SU-DHL-6 (cell line): Measurements from ENCODE around the gene GCNT2.
"Not testable (repeated sequence)": the region's sequence is repeated elsewhere in the genome, so short reads cannot be mapped to it uniquely, and the experiment has no call there.

Experiments
- H2AFZ ChIP-seq: fragments of 200-600 bp; sonication (generic); 2 replicates; pipeline ENCODE4 v1.6.1; 2014; ENCODE audit warnings: low read depth, mild to moderate bottlenecking, moderate library complexity, mixed read lengths, antibody characterized with exemption, low read length; ENCODE audit not compliant: severe bottlenecking
- H3F3A ChIP-seq: fragments of 200-600 bp; shearing (Covaris generic); 2 replicates; pipeline ENCODE4 v1.6.0; 2016; ENCODE audit warnings: antibody characterized with exemption, mild to moderate bottlenecking; ENCODE audit not compliant: insufficient read depth
- H3K27ac ChIP-seq: fragments of 200-600 bp; sonication (generic); 2 replicates; pipeline ENCODE4 v1.5.1; 2016; ENCODE audit warnings: low read depth, mild to moderate bottlenecking, low read length, moderate library complexity, mixed read lengths
- H3K27me3 ChIP-seq: fragments of 200-600 bp; sonication (generic), shearing (Covaris generic); 2 replicates; pipeline ENCODE4 v1.6.0; 2014; ENCODE audit warnings: mild to moderate bottlenecking, low read length
- H3K36me3 ChIP-seq: fragments of 200-600 bp; sonication (generic); 2 replicates; pipeline ENCODE4 v1.6.1; 2014; ENCODE audit warnings: mild to moderate bottlenecking, low read length, mixed read lengths
- H3K4me2 ChIP-seq: fragments of 300-600, 200-600 bp; shearing (Covaris generic), sonication (generic); 2 replicates; pipeline ENCODE4 v1.6.0; 2014; ENCODE audit warnings: low read length, low read depth, mild to moderate bottlenecking; ENCODE audit not compliant: poor library complexity, severe bottlenecking
- H3K4me3 ChIP-seq: fragments of 200-600 bp; sonication (generic); 2 replicates; pipeline ENCODE4 v1.5.1; 2014; ENCODE audit warnings: antibody characterized with exemption, low read length, mild to moderate bottlenecking, mixed read lengths; ENCODE audit not compliant: insufficient read depth, poor library complexity, severe bottlenecking
- H3K79me2 ChIP-seq: fragments of 200-600 bp; sonication (generic); 2 replicates; pipeline ENCODE4 v1.6.1; 2014; ENCODE audit warnings: mild to moderate bottlenecking, low read length, moderate library complexity; ENCODE audit not compliant: insufficient read depth
- H3K9ac ChIP-seq: fragments of 200-600 bp; sonication (generic); 2 replicates; pipeline ENCODE4 v1.7.0; 2014; ENCODE audit warnings: mild to moderate bottlenecking, low read length
- H3K9me2 ChIP-seq: fragments of 200-600 bp; sonication (generic); replicated peaks from 2 replicates; pipeline ENCODE4 v1.6.1; 2014; ENCODE audit warnings: low read length; ENCODE audit not compliant: insufficient read depth
- H3K9me3 ChIP-seq: fragments of 200-600 bp; sonication (generic); 2 replicates; pipeline ENCODE4 v1.6.1; 2014; ENCODE audit warnings: low read length, mixed read lengths; ENCODE audit not compliant: insufficient read depth
- H4K20me1 ChIP-seq: fragments of 200-600 bp; sonication (generic); 2 replicates; pipeline ENCODE4 v1.6.1; 2014; ENCODE audit warnings: low read depth, mild to moderate bottlenecking, antibody characterized with exemption, low read length, moderate library complexity, mixed read lengths
- EZH2phosphoT487 ChIP-seq: fragments of 200-600 bp; sonication (generic), shearing (Covaris generic); conservative IDR thresholded peaks from 2 replicates; pipeline ENCODE4 v1.6.1; 2018; ENCODE audit warnings: mild to moderate bottlenecking, antibody characterized with exemption, low read length, moderate library complexity, mixed read lengths
- TF ChIP-seq, protein P1 (sequence below): fragments of 200-600 bp; sonication (generic); IDR thresholded peaks from one replicate; pipeline ENCODE4 v1.5.1; 2017; ENCODE audit warnings: antibody characterized with exemption, mild to moderate bottlenecking, low read length, moderate library complexity; ENCODE audit not compliant: insufficient read depth, poor library complexity, severe bottlenecking

GCNT2 gene

DNA sequence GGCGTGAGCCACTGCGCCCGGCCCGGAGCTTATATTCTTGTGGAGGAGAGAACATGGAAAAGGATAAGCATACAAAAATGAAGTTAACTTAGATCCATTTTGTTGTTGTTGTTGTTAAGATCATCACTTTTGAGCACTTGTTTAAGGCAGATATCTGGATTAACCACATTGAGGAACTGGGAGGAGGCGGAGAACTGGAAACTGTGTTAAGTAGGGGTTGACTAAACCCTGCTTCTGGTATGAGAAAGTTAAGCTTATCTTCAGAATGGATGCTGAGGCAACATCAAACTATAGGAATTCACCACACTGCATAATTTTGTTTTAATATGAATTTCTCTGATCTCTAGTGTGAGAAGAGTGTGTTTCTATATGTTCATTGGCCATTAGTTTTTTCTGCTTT, 57.6 kb downstream of the GCNT2 start:
- Histone ChIP-seq H3K9me2 (no peaks in the 10 kb centered on the region), H3K27ac (no peak overlapping the region), H3K79me2 (peaks cover 5% of the 10 kb centered on the region; the same call in 1 of the 2 replicates), H3K9me3 (no peaks in the 10 kb centered on the region), H3K9ac (no peak overlapping the region), H3K36me3 (no peaks in the 10 kb centered on the region), H2AFZ (no peak overlapping the region), H3F3A (no peaks in the 10 kb centered on the region), H4K20me1 (no peaks in the 10 kb centered on the region), H3K4me3 (no peak overlapping the region), H3K27me3 (no peaks in the 10 kb centered on the region), H3K4me2 (no peak overlapping the region)
- TF ChIP-seq, protein P1, sequence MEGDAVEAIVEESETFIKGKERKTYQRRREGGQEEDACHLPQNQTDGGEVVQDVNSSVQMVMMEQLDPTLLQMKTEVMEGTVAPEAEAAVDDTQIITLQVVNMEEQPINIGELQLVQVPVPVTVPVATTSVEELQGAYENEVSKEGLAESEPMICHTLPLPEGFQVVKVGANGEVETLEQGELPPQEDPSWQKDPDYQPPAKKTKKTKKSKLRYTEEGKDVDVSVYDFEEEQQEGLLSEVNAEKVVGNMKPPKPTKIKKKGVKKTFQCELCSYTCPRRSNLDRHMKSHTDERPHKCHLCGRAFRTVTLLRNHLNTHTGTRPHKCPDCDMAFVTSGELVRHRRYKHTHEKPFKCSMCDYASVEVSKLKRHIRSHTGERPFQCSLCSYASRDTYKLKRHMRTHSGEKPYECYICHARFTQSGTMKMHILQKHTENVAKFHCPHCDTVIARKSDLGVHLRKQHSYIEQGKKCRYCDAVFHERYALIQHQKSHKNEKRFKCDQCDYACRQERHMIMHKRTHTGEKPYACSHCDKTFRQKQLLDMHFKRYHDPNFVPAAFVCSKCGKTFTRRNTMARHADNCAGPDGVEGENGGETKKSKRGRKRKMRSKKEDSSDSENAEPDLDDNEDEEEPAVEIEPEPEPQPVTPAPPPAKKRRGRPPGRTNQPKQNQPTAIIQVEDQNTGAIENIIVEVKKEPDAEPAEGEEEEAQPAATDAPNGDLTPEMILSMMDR = no peak
- TF ChIP-seq EZH2phosphoT487 = no peak

DNA sequence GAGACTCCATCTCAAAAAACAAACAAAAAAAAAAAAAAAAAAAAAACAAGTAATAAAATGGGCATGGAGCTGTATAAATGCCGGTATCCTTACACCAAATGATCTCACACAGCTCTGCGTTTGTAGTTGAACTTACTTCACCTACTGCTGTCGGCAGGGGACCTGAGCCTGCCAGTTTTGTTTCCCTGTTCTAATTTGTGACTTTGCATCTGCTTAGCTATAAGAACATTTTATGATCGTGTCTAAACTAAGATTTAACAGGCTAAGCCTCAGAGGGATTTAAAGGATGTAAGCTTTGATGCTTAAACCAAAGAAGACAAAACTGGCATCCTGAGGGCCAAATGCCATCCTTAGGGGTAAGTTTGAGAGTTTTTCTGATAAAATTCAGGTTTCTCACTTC, 58.7 kb downstream of the GCNT2 start:
- no peak overlapping the region for H2AFZ ChIP-seq
- peaks cover 5% of the 10 kb centered on the region; the same call in 1 of the 2 replicates for H3K79me2 ChIP-seq
- no peaks in the 10 kb centered on the region for H3K9me2 ChIP-seq
- TF ChIP-seq EZH2phosphoT487 = no peak
- TF ChIP-seq, protein P1 = no peak
- H3K4me3 ChIP-seq = no peak overlapping the region
- H3K36me3 ChIP-seq = no peaks in the 10 kb centered on the region
- H3K9me3 ChIP-seq = no peaks in the 10 kb centered on the region
- no peak overlapping the region for H3K4me2 ChIP-seq
- H4K20me1 ChIP-seq = no peaks in the 10 kb centered on the region
- H3K9ac ChIP-seq = no peak overlapping the region
- H3F3A ChIP-seq = no peaks in the 10 kb centered on the region
- H3K27me3 ChIP-seq = no peaks in the 10 kb centered on the region
- H3K27ac ChIP-seq = no peak overlapping the region

DNA sequence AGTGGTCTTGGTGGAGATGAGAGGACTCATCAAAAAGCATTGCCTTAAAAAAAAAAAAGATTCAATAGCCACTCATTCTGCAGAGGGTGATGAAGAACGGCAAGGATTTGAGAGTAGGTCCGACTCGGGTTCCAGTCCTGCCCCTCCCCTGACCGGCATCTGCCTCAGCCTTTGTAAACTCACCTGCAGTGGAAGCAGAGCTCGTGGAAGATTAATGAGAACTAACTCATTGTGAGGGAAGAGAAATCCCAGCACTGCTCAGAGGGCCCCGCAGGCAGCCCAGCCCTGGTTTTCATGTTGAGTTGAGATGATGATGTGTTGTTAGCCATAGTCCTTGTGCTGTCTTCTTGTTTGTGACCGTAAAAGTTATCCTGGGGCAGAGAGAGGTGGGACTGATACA, 59.4 kb downstream of the GCNT2 start:
- Histone ChIP-seq H3K9ac (no peak overlapping the region), H3K27me3 (no peaks in the 10 kb centered on the region), H4K20me1 (no peaks in the 10 kb centered on the region), H3K9me2 (no peaks in the 10 kb centered on the region), H3K9me3 (no peaks in the 10 kb centered on the region), H3K36me3 (no peaks in the 10 kb centered on the region), H3K4me3 (no peak overlapping the region), H3K4me2 (no peak overlapping the region), H3F3A (no peaks in the 10 kb centered on the region), H3K79me2 (peaks cover 5% of the 10 kb centered on the region; the same call in 1 of the 2 replicates), H2AFZ (no peak overlapping the region), H3K27ac (no peak overlapping the region)
- no peak for TF ChIP-seq EZH2phosphoT487
- TF ChIP-seq, protein P1 = no peak

DNA sequence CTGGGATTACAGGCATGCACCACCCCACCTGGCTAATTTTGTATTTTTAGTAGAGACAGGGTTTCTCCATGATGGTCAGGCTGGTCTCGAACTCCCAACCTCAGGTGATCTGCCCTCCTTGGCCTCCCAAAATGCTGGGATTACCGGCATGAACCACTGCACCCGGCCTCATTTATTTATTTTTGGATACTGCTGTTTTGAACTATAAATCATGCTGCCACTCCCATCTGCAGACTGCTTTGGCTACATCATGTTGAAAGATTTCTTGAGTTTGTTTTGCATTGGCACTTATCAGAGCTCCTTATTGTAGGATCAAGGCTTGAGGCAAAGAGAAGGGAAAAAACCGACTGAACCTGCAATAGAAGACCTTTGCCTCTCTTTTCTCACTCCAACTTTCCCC, 60.3 kb downstream of the GCNT2 start:
- H3K9ac ChIP-seq, H3K79me2 ChIP-seq, H3K36me3 ChIP-seq, H3K4me2 ChIP-seq, H3K9me2 ChIP-seq, H3K27me3 ChIP-seq, H3K27ac ChIP-seq, H4K20me1 ChIP-seq, H3K9me3 ChIP-seq, H3K4me3 ChIP-seq, H2AFZ ChIP-seq, H3F3A ChIP-seq: not testable (repeated sequence)
